Skeletal muscle satellite cell (primary cell): ENCODE measurements around the gene CAPN9.
"Not testable (repeated sequence)": the region's sequence is repeated elsewhere in the genome, so short reads cannot be mapped to it uniquely, and the experiment has no call there.

Experiments
- H3K27me3 ChIP-seq: 2 replicates; pipeline ENCODE4 v1.7.0; 2013; ENCODE audit warnings: low read length; ENCODE audit not compliant: control insufficient read depth, insufficient read depth
- H3K36me3 ChIP-seq: 2 replicates; pipeline ENCODE4 v1.7.0; 2013; ENCODE audit warnings: mild to moderate bottlenecking, control low read depth, low read length; ENCODE audit not compliant: insufficient read depth
- H3K4me1 ChIP-seq: 2 replicates; pipeline ENCODE4 v1.7.0; 2013; ENCODE audit warnings: low read length; ENCODE audit not compliant: control insufficient read depth, insufficient read depth
- H3K4me2 ChIP-seq: 2 replicates; pipeline ENCODE4 v1.7.0; 2013; ENCODE audit warnings: mild to moderate bottlenecking, low read length
- H3K4me3 ChIP-seq: 2 replicates; pipeline ENCODE4 v1.7.0; 2013; ENCODE audit warnings: low read length
- H3K9ac ChIP-seq: 2 replicates; pipeline ENCODE4 v1.7.0; 2013; ENCODE audit warnings: mild to moderate bottlenecking, low read depth, low read length, moderate library complexity
- H3K9me3 ChIP-seq: replicated peaks from 2 replicates; pipeline ENCODE4 v1.7.0; 2013; ENCODE audit warnings: mild to moderate bottlenecking, control low read depth, low read length

Gene CAPN9

DNA sequence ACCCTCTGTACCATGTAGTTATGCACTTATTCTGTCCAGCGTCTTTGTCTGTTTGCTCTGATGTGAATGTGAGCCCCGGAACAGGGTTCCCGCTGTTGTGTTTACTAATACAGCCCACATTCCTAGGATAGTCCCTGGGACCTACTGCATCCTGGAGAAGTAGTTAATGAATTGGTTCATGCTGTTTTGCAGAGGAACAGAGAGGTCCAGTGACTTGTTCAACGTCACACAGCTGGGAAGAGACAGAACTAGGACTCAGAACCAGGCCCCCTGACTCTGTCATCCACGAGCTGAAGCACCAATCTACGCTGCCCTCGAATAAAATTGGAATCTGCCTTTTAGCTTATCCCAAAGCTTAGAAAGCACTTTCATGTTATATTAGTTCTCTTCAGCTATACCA, 34.0 kb upstream of the CAPN9 start:
- no peak overlapping the region for H3K4me2 ChIP-seq
- H3K9me3 ChIP-seq, result no peaks in the 10 kb centered on the region
- H3K9ac ChIP-seq, result no peak overlapping the region
- H3K27me3 ChIP-seq, result peaks cover 5% of the 10 kb centered on the region
- no peak overlapping the region for H3K4me3 ChIP-seq
- H3K36me3 ChIP-seq, result no peaks in the 10 kb centered on the region
- H3K4me1 ChIP-seq, result peaks cover 11% of the 10 kb centered on the region

GRCh38 chr1:230713547-230713914, 33.7 kb upstream of the CAPN9 start:
- Histone ChIP-seq H3K27me3 (peaks cover 5% of the 10 kb centered on the region), H3K4me3 (peak overlapping the region; percentile 41), H3K36me3 (no peaks in the 10 kb centered on the region), H3K4me1 (peaks cover 11% of the 10 kb centered on the region), H3K9me3 (no peaks in the 10 kb centered on the region), H3K4me2 (peak overlapping the region; percentile 78), H3K9ac (no peak overlapping the region)

DNA sequence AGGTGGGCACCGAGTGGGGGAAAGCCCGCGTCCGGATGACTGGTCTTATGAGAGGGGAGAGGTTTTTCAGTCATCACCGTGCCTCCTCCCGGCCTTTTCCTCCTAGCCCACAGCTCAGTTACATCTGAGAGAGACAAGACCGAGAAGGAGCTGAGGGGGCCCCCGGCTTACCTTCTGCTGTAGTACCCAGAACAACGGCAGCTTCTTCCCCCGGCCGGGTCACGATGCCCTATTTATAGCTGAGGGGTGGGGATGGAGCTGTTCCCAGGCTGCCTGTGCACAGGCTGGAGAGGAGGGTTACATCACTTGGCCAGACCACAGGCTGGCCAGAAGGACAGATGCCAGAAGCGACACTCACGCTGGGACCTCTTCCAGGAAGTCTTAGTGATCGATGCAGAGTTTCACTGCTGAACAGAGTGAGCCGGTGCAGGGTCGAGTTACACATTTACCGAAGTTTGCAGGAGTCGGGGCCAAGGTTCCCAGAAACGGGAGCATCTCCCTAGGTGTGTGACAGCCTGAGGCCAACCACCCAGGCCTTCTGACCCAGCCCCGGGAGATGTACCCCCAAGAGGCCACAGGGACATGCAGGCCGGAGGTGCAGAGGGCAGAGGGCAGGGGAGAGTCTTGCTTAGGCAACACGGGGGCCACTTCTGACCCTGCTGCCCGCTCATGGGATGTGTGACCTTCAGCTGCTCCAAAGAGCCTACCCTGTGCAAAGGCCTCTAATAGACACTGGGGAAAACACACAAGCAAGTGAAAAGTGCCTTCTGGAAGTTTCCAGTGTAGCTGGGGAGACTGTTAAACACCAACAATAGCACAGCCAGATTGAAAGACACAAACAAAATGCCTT, 33.0 kb upstream of the CAPN9 start, which contains the start of gene AGT:
TSS of gene AGT (minus strand) at position 208 of the 850 bp plus-strand sequence. CDS start 3,299 bp downstream, outside the sequence.
- Histone ChIP-seq H3K4me2 (peak within 1 kb of the TSS; percentile 78), H3K36me3 (no peaks in the 10 kb centered on the region), H3K9me3 (no peaks in the 10 kb centered on the region), H3K27me3 (peaks cover 5% of the 10 kb centered on the region), H3K4me3 (peak within 1 kb of the TSS; percentile 41), H3K4me1 (peaks cover 11% of the 10 kb centered on the region), H3K9ac (no peak within 1 kb of the TSS)

- no peaks in the 10 kb centered on the region for H3K9me3 ChIP-seq
- no peak overlapping the region for H3K9ac ChIP-seq
- peaks cover 5% of the 10 kb centered on the region for H3K27me3 ChIP-seq
- H3K4me3 ChIP-seq, result no peak overlapping the region
- peaks cover 11% of the 10 kb centered on the region for H3K4me1 ChIP-seq
- no peak overlapping the region for H3K4me2 ChIP-seq
- H3K36me3 ChIP-seq, result no peaks in the 10 kb centered on the region
Observed at GRCh38 chr1:230715510-230715909, 31.7 kb upstream of the CAPN9 start.

DNA sequence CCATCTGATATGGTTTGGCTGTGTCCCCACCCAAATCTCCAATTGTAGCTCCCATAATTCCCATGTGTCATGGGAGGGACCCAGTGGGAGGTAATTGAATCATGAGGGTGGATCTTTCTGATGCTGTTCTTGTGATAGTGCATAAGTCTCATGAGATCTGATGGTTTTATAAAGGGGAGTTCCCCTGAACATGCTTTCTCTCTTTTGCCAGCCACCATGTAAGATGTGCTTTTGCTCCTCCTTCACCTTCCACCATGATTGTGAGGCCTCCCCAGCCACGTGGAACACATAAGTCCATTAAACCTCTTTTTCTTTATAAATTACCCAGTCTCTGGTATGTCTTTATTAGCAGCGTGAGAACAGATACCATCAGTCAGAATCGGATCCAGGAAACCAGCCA, 30.7 kb upstream of the CAPN9 start:
- not testable (repeated sequence) for H3K9me3 ChIP-seq, H3K4me2 ChIP-seq, H3K4me3 ChIP-seq, H3K9ac ChIP-seq, H3K36me3 ChIP-seq, H3K27me3 ChIP-seq
- H3K4me1 ChIP-seq, result peaks cover 11% of the 10 kb centered on the region

- no peak overlapping the region for H3K4me3 ChIP-seq
- peaks cover 11% of the 10 kb centered on the region for H3K4me1 ChIP-seq
- no peaks in the 10 kb centered on the region for H3K36me3 ChIP-seq
- H3K27me3 ChIP-seq, result peaks cover 2% of the 10 kb centered on the region
- H3K4me2 ChIP-seq, result no peak overlapping the region
- H3K9me3 ChIP-seq, result no peaks in the 10 kb centered on the region
- no peak overlapping the region for H3K9ac ChIP-seq
Observed at GRCh38 chr1:230717251-230717650, 29.9 kb upstream of the CAPN9 start.

GRCh38 chr1:230721849-230722522, 25.2 kb upstream of the CAPN9 start:
- not testable (repeated sequence) for H3K9me3 ChIP-seq, H3K36me3 ChIP-seq, H3K4me2 ChIP-seq, H3K4me1 ChIP-seq, H3K27me3 ChIP-seq, H3K4me3 ChIP-seq, H3K9ac ChIP-seq

- Histone ChIP-seq H3K9ac (no peak overlapping the region), H3K4me2 (no peak overlapping the region), H3K4me1 (no peaks in the 10 kb centered on the region), H3K27me3 (peaks cover 4% of the 10 kb centered on the region), H3K9me3 (no peaks in the 10 kb centered on the region), H3K36me3 (no peaks in the 10 kb centered on the region), H3K4me3 (no peak overlapping the region)
Observed at GRCh38 chr1:230725256-230726012, 21.8 kb upstream of the CAPN9 start.

DNA sequence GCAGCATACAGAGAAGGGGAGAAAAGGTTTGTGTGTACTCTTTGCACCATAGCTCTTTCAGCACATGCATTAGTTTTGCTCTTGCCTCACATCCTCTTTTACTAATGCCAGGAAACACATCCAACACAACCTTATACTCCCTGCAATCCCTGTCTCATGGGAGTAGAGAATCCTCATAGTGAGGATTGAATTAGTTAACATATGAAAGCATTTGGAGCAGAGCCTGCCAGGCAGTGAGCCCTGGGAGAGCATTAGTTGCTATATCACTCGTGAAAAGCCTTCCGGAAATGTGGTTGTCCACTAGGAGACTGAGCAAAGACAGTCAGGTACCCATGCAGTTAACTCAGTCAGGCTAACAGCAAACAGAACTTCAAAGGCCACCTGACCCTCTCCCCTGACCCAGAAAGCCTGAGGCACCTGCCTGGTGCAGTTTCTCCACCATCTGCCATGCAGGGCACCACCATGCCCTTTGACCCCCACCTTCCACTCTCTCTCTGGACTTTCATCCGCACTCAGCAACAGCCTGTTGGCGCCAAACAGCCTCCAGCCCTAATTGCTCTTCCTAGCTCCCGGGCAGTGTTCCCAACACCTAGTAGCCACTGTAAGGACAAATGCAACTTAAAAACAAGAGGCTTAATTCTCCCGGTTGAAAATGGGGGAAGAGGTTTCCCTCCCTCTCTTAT, 18.3 kb upstream of the CAPN9 start:
- Histone ChIP-seq H3K4me1 (no peaks in the 10 kb centered on the region), H3K4me2 (no peak overlapping the region), H3K9me3 (no peaks in the 10 kb centered on the region)

GRCh38 chr1:230730977-230731376, 16.2 kb upstream of the CAPN9 start:
- no peak overlapping the region for H3K4me2 ChIP-seq
- H3K4me3 ChIP-seq, result no peak overlapping the region
- H3K27me3 ChIP-seq, result peaks cover 4% of the 10 kb centered on the region
- no peaks in the 10 kb centered on the region for H3K9me3 ChIP-seq
- H3K36me3 ChIP-seq, result no peaks in the 10 kb centered on the region
- no peaks in the 10 kb centered on the region for H3K4me1 ChIP-seq
- H3K9ac ChIP-seq, result no peak overlapping the region

More for the DNA sequence above, 18.3 kb upstream of the CAPN9 start:
- H3K4me3 ChIP-seq, result no peak overlapping the region
- no peak overlapping the region for H3K9ac ChIP-seq
- H3K27me3 ChIP-seq, result peaks cover 4% of the 10 kb centered on the region
- no peaks in the 10 kb centered on the region for H3K36me3 ChIP-seq

DNA sequence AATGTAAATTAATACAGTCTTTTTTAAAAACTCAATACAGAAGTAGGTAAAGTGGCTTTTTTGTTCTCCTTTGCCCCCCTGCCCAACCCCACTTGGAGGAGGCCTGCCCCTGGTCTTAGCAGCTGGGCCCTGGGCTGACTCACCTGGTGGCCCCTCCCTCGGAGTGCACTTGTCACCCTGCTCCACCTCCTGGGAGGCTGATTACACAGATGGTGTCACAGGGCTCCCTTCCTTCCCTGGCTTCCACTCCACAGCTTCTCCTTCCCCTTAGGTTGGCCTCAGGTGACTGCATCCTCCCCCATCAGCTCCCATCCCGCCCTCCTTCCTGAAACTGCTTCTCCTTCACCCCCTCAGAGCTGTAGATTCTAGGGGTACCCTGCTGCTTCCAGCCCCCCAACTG, 11.7 kb upstream of the CAPN9 start:
- no peak overlapping the region for H3K4me2 ChIP-seq
- H3K9me3 ChIP-seq, result no peaks in the 10 kb centered on the region
- no peaks in the 10 kb centered on the region for H3K36me3 ChIP-seq
- H3K27me3 ChIP-seq, result peaks cover 5% of the 10 kb centered on the region
- H3K4me1 ChIP-seq, result no peaks in the 10 kb centered on the region
- H3K4me3 ChIP-seq, result no peak overlapping the region
- H3K9ac ChIP-seq, result no peak overlapping the region
